ENCODE data around the gene YOD1.

The YOD1 gene

GRCh38 chr1:207014728-207015127 is 36.3 kb downstream of the YOD1 start:
- no peak for DNase-seq (ENCODE audit: low read depth in 1 of 2, low spot score in 1 of 2)
- no peak overlapping the region for H3K4me3 ChIP-seq (replicated peaks; ENCODE audit: insufficient read depth, low read length)
- H3K27me3 ChIP-seq (ENCODE audit: insufficient read depth, poor library complexity, severe bottlenecking): no peaks in the 10 kb centered on the region
- no peak overlapping the region for H3K27ac ChIP-seq (replicated peaks)
- TF ChIP-seq SPI1 (IDR thresholded peaks at IDR 0.05; ENCODE audit: borderline replicate concordance, low read depth): no peak
- no peak for TF ChIP-seq GABPA (IDR thresholded peaks at IDR 0.05; ENCODE audit: low read depth)
- TF ChIP-seq POLR2AphosphoS5 (IDR thresholded peaks at IDR 0.05; ENCODE audit: low read depth): no peak
- TF ChIP-seq REST (IDR thresholded peaks at IDR 0.05; ENCODE audit: insufficient replicate concordance, low read depth): no peak
- no peak for TF ChIP-seq CTCF (IDR thresholded peaks at IDR 0.05; ENCODE audit: insufficient read depth, low read length)

GRCh38 chr1:207013321-207014085 is 37.5 kb downstream of the YOD1 start:
- TF ChIP-seq CTCF (IDR thresholded peaks at IDR 0.05; ENCODE audit: insufficient read depth, low read length) (no peak), POLR2AphosphoS5 (IDR thresholded peaks at IDR 0.05; ENCODE audit: low read depth) (no peak), SPI1 (IDR thresholded peaks at IDR 0.05; ENCODE audit: borderline replicate concordance, low read depth) (no peak), GABPA (IDR thresholded peaks at IDR 0.05; ENCODE audit: low read depth) (no peak), REST (IDR thresholded peaks at IDR 0.05; ENCODE audit: insufficient replicate concordance, low read depth) (no peak)
- Histone ChIP-seq H3K27ac (replicated peaks) (no peak overlapping the region), H3K4me3 (replicated peaks; ENCODE audit: insufficient read depth, low read length) (no peak overlapping the region), H3K27me3 (ENCODE audit: insufficient read depth, poor library complexity, severe bottlenecking) (no peaks in the 10 kb centered on the region)
- no peak for DNase-seq (ENCODE audit: low read depth in 1 of 2, low spot score in 1 of 2)

GRCh38 chr1:207010726-207011125 is 40.3 kb downstream of the YOD1 start:
- H3K27ac ChIP-seq (replicated peaks): no peak overlapping the region
- no peaks in the 10 kb centered on the region for H3K27me3 ChIP-seq (ENCODE audit: insufficient read depth, poor library complexity, severe bottlenecking)
- H3K4me3 ChIP-seq (replicated peaks; ENCODE audit: insufficient read depth, low read length): no peak overlapping the region
- TF ChIP-seq REST (IDR thresholded peaks at IDR 0.05; ENCODE audit: insufficient replicate concordance, low read depth) (no peak), SPI1 (IDR thresholded peaks at IDR 0.05; ENCODE audit: borderline replicate concordance, low read depth) (no peak), POLR2AphosphoS5 (IDR thresholded peaks at IDR 0.05; ENCODE audit: low read depth) (no peak)
- DNase-seq (ENCODE audit: low read depth in 1 of 2, low spot score in 1 of 2): no peak
